Neutrophil (primary cell): Measurements from ENCODE around the gene RAB26.

Source experiments
- H3K27ac ChIP-seq: fragments of 200-600 bp; sonication (generic); 2 replicates; pipeline ENCODE4 v1.5.1; 2016; ENCODE audit warnings: mild to moderate bottlenecking, moderate library complexity
- H3K27me3 ChIP-seq: fragments of 200-600 bp; sonication (generic); 2 replicates; pipeline ENCODE4 v1.6.0; 2016; ENCODE audit warnings: mild to moderate bottlenecking
- H3K36me3 ChIP-seq: fragments of 200-600 bp; sonication (generic); 2 replicates; pipeline ENCODE4 v1.5.1; 2017
- H3K4me1 ChIP-seq, 2 experiments: fragments of 200-600 bp in 1 of 2; sonication (generic) in 1 of 2; 1 replicate in 1 of 2; 2 replicates in 1 of 2; pipeline versions ENCODE4 v1.5.1 to v1.6.1; 2013 to 2016; ENCODE audit warnings: low read depth in 1 of 2, low read length in 1 of 2, mild to moderate bottlenecking in 1 of 2, moderate library complexity in 1 of 2; ENCODE audit not compliant: control insufficient read depth in 1 of 2, insufficient read depth in 1 of 2
- H3K4me3 ChIP-seq, 2 experiments: fragments of 200-600 bp in 1 of 2; sonication (generic) in 1 of 2; 1 replicate in 1 of 2; 2 replicates in 1 of 2; pipeline ENCODE4 v1.5.1; 2013 to 2016; ENCODE audit warnings: low read depth in 1 of 2, low read length in 1 of 2, mild to moderate bottlenecking in 1 of 2, moderate library complexity in 1 of 2
- H3K9me3 ChIP-seq: fragments of 200-600 bp; sonication (generic); 2 replicates; pipeline ENCODE4 v1.5.1; 2016
- TF ChIP-seq, protein P1 (sequence below): fragments of 200-600 bp; sonication (generic); IDR thresholded peaks from 2 replicates; pipeline ENCODE4 v1.5.1; 2016; ENCODE audit warnings: antibody characterized with exemption

RAB26 gene

DNA sequence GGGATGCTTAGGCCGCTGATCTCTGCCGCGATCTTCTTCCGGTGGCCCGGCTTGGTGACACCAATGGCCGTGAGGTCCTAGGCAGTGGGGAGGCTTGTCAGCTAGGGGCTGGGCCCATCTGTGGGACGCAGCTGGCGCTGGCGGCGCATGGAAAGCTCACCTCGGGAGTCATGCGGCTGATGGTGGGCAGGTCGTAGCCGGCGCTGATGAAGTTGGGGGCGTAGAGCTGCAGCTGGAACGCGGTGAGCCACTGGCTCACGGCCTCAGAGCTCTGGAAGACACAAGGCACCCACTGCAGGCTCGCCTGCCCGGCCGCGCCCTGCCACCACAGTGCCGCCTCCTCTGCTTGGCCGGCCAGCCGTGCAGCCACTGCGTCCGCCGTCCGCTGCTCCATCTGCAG is 35.2 kb downstream of the RAB26 start:
- Histone ChIP-seq H3K27me3 (peaks cover 7% of the 10 kb centered on the region), H3K36me3 (no peaks in the 10 kb centered on the region), H3K9me3 (no peaks in the 10 kb centered on the region), H3K4me3 (no peak overlapping the region), H3K27ac (no peak overlapping the region), H3K4me1 (no peaks in the 10 kb centered on the region)
- TF ChIP-seq, protein P1, sequence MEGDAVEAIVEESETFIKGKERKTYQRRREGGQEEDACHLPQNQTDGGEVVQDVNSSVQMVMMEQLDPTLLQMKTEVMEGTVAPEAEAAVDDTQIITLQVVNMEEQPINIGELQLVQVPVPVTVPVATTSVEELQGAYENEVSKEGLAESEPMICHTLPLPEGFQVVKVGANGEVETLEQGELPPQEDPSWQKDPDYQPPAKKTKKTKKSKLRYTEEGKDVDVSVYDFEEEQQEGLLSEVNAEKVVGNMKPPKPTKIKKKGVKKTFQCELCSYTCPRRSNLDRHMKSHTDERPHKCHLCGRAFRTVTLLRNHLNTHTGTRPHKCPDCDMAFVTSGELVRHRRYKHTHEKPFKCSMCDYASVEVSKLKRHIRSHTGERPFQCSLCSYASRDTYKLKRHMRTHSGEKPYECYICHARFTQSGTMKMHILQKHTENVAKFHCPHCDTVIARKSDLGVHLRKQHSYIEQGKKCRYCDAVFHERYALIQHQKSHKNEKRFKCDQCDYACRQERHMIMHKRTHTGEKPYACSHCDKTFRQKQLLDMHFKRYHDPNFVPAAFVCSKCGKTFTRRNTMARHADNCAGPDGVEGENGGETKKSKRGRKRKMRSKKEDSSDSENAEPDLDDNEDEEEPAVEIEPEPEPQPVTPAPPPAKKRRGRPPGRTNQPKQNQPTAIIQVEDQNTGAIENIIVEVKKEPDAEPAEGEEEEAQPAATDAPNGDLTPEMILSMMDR = no peak

DNA sequence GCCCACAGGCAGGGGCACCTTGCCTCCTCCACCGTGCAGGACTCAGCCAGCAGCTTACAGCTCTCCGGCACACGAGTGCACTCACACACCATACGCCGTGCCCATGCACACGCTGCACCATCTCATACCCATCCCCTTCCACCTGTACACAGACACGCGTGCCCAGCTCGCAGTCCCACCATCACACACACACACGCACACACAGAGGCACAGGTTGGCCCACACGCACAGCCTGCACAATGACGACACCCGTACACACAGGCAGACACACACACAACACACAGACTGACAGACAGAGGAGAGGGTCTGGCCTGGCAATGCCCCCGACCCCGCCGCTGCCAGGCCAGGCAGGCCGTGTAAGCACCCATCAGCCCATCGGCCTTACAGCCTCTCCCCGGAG is 35.9 kb downstream of the RAB26 start:
- H3K4me3 ChIP-seq = no peak overlapping the region
- TF ChIP-seq, protein P1 = no peak
- no peak overlapping the region for H3K27ac ChIP-seq
- no peaks in the 10 kb centered on the region for H3K4me1 ChIP-seq
- no peaks in the 10 kb centered on the region for H3K9me3 ChIP-seq
- no peaks in the 10 kb centered on the region for H3K36me3 ChIP-seq
- H3K27me3 ChIP-seq = peaks cover 3% of the 10 kb centered on the region

GRCh38 chr16:2184962-2185361 is 36.5 kb downstream of the RAB26 start:
- H3K36me3 ChIP-seq = no peaks in the 10 kb centered on the region
- no peaks in the 10 kb centered on the region for H3K9me3 ChIP-seq
- no peak overlapping the region for H3K27ac ChIP-seq
- H3K4me3 ChIP-seq = no peak overlapping the region
- no peaks in the 10 kb centered on the region for H3K27me3 ChIP-seq
- TF ChIP-seq, protein P1 = no peak
- no peaks in the 10 kb centered on the region for H3K4me1 ChIP-seq

- TF ChIP-seq, protein P1 = no peak
- no peaks in the 10 kb centered on the region for H3K9me3 ChIP-seq
- H3K4me1 ChIP-seq = no peaks in the 10 kb centered on the region
- H3K36me3 ChIP-seq = no peaks in the 10 kb centered on the region
- no peaks in the 10 kb centered on the region for H3K27me3 ChIP-seq
- no peak overlapping the region for H3K27ac ChIP-seq
- H3K4me3 ChIP-seq = no peak overlapping the region
Observed at GRCh38 chr16:2186064-2186463, 37.6 kb downstream of the RAB26 start.

DNA sequence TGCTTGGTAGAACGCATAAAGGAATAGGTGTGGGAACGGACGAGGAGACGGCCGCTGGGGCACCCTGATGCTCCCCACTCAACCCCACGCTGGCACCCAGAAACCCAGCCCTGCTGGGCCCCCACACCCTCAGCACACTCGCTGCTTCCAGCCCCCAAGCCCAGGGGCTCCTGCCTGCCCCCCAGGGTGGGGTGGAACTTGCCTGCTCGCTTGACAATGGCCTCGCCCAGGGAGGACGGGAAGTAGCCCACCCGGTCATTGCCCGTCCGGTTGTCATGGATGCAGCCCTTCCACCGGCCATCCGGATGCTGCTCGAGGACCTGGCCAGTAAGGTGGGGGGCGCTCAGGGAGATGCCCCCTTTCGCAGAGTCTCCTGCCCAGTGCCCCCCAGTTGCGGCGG is 38.1 kb downstream of the RAB26 start:
- H3K27me3 ChIP-seq = no peaks in the 10 kb centered on the region
- no peaks in the 10 kb centered on the region for H3K9me3 ChIP-seq
- TF ChIP-seq, protein P1 = no peak
- no peaks in the 10 kb centered on the region for H3K4me1 ChIP-seq
- no peak overlapping the region for H3K4me3 ChIP-seq
- H3K36me3 ChIP-seq = no peaks in the 10 kb centered on the region
- no peak overlapping the region for H3K27ac ChIP-seq

DNA sequence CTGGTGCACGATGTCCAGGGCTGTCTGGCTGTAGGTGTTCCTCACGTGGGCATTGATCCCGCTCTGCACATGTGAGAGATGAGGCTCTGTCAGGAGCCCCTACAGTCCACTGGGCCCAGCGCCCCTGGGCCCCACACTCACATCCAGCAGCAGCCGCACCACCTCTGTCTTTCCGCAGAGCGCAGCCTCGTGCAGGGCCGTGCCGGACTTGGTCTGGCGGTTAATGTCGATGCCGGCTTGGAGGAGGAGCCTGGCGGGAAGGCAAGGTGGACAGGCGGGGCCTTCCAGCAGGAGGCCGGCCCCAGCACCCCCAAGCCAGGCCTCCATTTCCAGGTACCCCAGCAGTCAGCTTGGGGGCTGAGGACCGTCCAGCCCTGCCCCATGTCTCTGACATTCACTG is 38.8 kb downstream of the RAB26 start:
- no peak overlapping the region for H3K4me3 ChIP-seq
- no peaks in the 10 kb centered on the region for H3K9me3 ChIP-seq
- no peaks in the 10 kb centered on the region for H3K27me3 ChIP-seq
- no peak overlapping the region for H3K27ac ChIP-seq
- H3K36me3 ChIP-seq = no peaks in the 10 kb centered on the region
- H3K4me1 ChIP-seq = no peaks in the 10 kb centered on the region
- TF ChIP-seq, protein P1 = no peak
